Keratinocyte (primary cell): ENCODE data around the gene RNU6-7. TPM values are rescaled to one million over a fixed set of nuclear protein-coding genes. Genes with fewer than 3 reads are reported as not detected.
A peak's percentile ranks its signal among the peaks of the same experiment; 100 is the strongest.

Source experiments
- DNase-seq: peaks from one replicate; pipeline ENCODE4 v3.0.0-alpha.2; 2011; ENCODE audit warnings: low read depth, missing footprints, low spot score
- FAIRE-seq: peaks from 2 replicates; lab custom pipeline; 2011; peaks lifted over from hg19 to GRCh38; lab: Jason Lieb, UNC
- H2AFZ ChIP-seq: 2 replicates; pipeline ENCODE4 v1.6.0; 2012; ENCODE audit warnings: low read length, control low read depth, inconsistent platforms; ENCODE audit not compliant: control insufficient read depth
- H3K27ac ChIP-seq: 2 replicates; pipeline ENCODE4 v1.5.1; 2011; ENCODE audit warnings: low read length; ENCODE audit not compliant: control insufficient read depth, insufficient read depth
- H3K27me3 ChIP-seq: 3 replicates; pipeline ENCODE4 v1.6.0; 2011; ENCODE audit warnings: low read length; ENCODE audit not compliant: control insufficient read depth, insufficient read depth; ENCODE audit errors: extremely low read depth
- H3K36me3 ChIP-seq, 2 experiments: 2 replicates in 1 of 2; 3 replicates in 1 of 2; pipeline ENCODE4 v1.5.1; 2011; ENCODE audit warnings: low read length in 2 of 2, mild to moderate bottlenecking in 1 of 2; ENCODE audit not compliant: control insufficient read depth in 2 of 2, insufficient read depth in 2 of 2; ENCODE audit errors: extremely low read depth in 1 of 2
- H3K4me1 ChIP-seq: 3 replicates; pipeline ENCODE4 v1.5.1; 2011; ENCODE audit warnings: low read length; ENCODE audit not compliant: control insufficient read depth, insufficient read depth; ENCODE audit errors: extremely low read depth
- H3K4me2 ChIP-seq: 3 replicates; pipeline ENCODE4 v1.6.0; 2011; ENCODE audit warnings: low read depth, low read length; ENCODE audit not compliant: control insufficient read depth, insufficient read depth; ENCODE audit errors: extremely low read depth
- H3K4me3 ChIP-seq, 3 experiments: fragments of 200-600 bp in 1 of 3; sonication (generic) in 1 of 3; 2 replicates in 2 of 3; 3 replicates in 1 of 3; pipeline ENCODE4 v1.5.1; 2011 to 2016; ENCODE audit warnings: low read length in 3 of 3, mild to moderate bottlenecking in 3 of 3, control low read depth in 2 of 3, inconsistent platforms in 1 of 3, low read depth in 1 of 3, mixed read lengths in 1 of 3, mixed run types in 1 of 3, moderate library complexity in 1 of 3; ENCODE audit not compliant: control insufficient read depth in 2 of 3, insufficient read depth in 2 of 3; ENCODE audit errors: extremely low read depth in 1 of 3
- H3K79me2 ChIP-seq: 2 replicates; pipeline ENCODE4 v1.6.0; 2012; ENCODE audit warnings: low read length; ENCODE audit not compliant: control insufficient read depth, insufficient read depth
- H3K9ac ChIP-seq: 3 replicates; pipeline ENCODE4 v1.6.0; 2011; ENCODE audit warnings: low read length; ENCODE audit not compliant: control insufficient read depth, insufficient read depth; ENCODE audit errors: extremely low read depth
- H3K9me1 ChIP-seq: 3 replicates; pipeline ENCODE4 v1.6.0; 2011; ENCODE audit warnings: low read length; ENCODE audit not compliant: control insufficient read depth, insufficient read depth; ENCODE audit errors: extremely low read depth
- H3K9me3 ChIP-seq: 2 replicates; pipeline ENCODE4 v1.5.1; 2012; ENCODE audit warnings: low read depth, low read length; ENCODE audit not compliant: control insufficient read depth
- H4K20me1 ChIP-seq: 3 replicates; pipeline ENCODE4 v1.6.0; 2011; ENCODE audit warnings: low read length; ENCODE audit not compliant: control insufficient read depth, insufficient read depth; ENCODE audit errors: extremely low read depth
- CTCF ChIP-seq, 3 experiments: IDR thresholded peaks in 1 of 3; conservative IDR thresholded peaks in 1 of 3; optimal IDR thresholded peaks in 1 of 3; 2 replicates in 2 of 3; 3 replicates in 1 of 3; pipeline versions ENCODE3 to v1.5.1; 2011; ENCODE audit warnings: low read length in 3 of 3, mild to moderate bottlenecking in 3 of 3, moderate library complexity in 2 of 3, control low read depth in 1 of 3, inconsistent platforms in 1 of 3; ENCODE audit not compliant: insufficient read depth in 2 of 3; ENCODE audit errors: extremely low read depth in 1 of 3
- EZH2 ChIP-seq: IDR thresholded peaks from one replicate; pipeline ENCODE4 v1.6.1; 2012; ENCODE audit warnings: inconsistent platforms, mild to moderate bottlenecking, low read length, moderate library complexity
- dilution Hi-C: fragments of 300-500 bp; cut with MboI; formaldehyde crosslinking; loops from one replicate; pipeline ENCODE4 v1.7.0; 2020; ENCODE audit warnings: low sequenced_read_pairs; ENCODE audit not compliant: extremely low pct_ligation_motif_present
- polyA plus RNA-seq, 5 experiments: library from polyadenylated mRNA; depleted of rRNA in 3 of 5; stranded (reverse) in 3 of 5; stranded (forward) in 1 of 5; unstranded in 1 of 5; fragments of >200 nt; gene quantifications; 1 replicate in 1 of 5; 2 replicates in 3 of 5; 3 replicates in 1 of 5; pipeline versions ENCODE4 v1.2.1 to v1.2.3, GENCODE V29; 2011 to 2012; ENCODE audit warnings: missing spikeins in 2 of 5, low read depth in 1 of 5, low replicate concordance in 1 of 5

RNU6-7 gene
- polyA plus RNA-seq, 1 donor (not counting 4 experiments of a cell fraction or from before 2014, with no cell fraction given) = not detected

DNA sequence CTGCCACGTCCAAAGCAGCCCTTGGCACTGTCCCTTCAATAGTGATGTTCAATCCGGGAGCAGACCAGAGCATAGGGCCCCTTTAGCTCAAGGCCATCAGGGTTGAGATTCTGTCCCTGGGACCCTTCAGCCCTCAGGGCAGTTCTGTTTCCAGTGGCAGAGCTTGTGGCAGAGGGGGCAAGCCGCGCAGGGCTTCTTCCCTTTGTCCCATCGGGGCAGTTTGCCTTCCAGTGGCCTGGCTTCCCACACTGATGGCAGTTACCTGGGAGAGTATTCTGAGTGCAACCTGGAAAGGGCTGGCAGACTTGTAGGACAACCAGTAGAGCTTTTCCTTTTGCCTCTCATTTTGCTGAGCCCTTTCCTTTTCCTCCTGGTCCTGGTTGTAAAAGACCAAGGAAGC, 44.9 kb downstream of the RNU6-7 start:
- FAIRE-seq (no peak), DNase-seq (no peak)
- H3K27me3 ChIP-seq = no peaks in the 10 kb centered on the region
- no peaks in the 10 kb centered on the region for H3K9me3 ChIP-seq
- dilution Hi-C loops = no loop called here
- peaks cover 16% of the 10 kb centered on the region for H3K4me1 ChIP-seq
- H3K4me2 ChIP-seq = no peak overlapping the region
- H3K27ac ChIP-seq = no peak overlapping the region
- TF ChIP-seq EZH2 = no peak
- no peak for TF ChIP-seq CTCF (optimal IDR thresholded peaks at IDR 0.05 in 1 of 3, IDR thresholded peaks at IDR 0.05 in 1 of 3, conservative IDR thresholded peaks at IDR 0.05 in 1 of 3; ENCODE audit: extremely low read depth in 1 of 3, insufficient read depth in 2 of 3, low read length in 3 of 3)
- no peaks in the 10 kb centered on the region for H3K9me1 ChIP-seq
- no peak overlapping the region for H3K4me3 ChIP-seq
- no peak overlapping the region for H3K9ac ChIP-seq
- no peaks in the 10 kb centered on the region for H4K20me1 ChIP-seq
- H3K79me2 ChIP-seq = no peaks in the 10 kb centered on the region
- H2AFZ ChIP-seq = no peak overlapping the region
- H3K36me3 ChIP-seq = no peaks in the 10 kb centered on the region

- Histone ChIP-seq H3K9ac (no peak overlapping the region), H3K4me3 (no peak overlapping the region), H4K20me1 (no peaks in the 10 kb centered on the region), H3K4me1 (peaks cover 20% of the 10 kb centered on the region), H3K79me2 (no peaks in the 10 kb centered on the region), H3K27me3 (no peaks in the 10 kb centered on the region), H2AFZ (peak overlapping the region; percentile 21), H3K4me2 (peak overlapping the region; percentile 60), H3K36me3 (no peaks in the 10 kb centered on the region), H3K9me1 (no peaks in the 10 kb centered on the region), H3K27ac (no peak overlapping the region), H3K9me3 (no peaks in the 10 kb centered on the region)
- FAIRE-seq (no peak), DNase-seq (no peak)
- dilution Hi-C loops = no loop called here
- TF ChIP-seq EZH2 = no peak
- TF ChIP-seq CTCF (optimal IDR thresholded peaks at IDR 0.05 in 1 of 3, IDR thresholded peaks at IDR 0.05 in 1 of 3, conservative IDR thresholded peaks at IDR 0.05 in 1 of 3; ENCODE audit: extremely low read depth in 1 of 3, insufficient read depth in 2 of 3, low read length in 3 of 3) = no peak
These were observed 47.5 kb downstream of the RNU6-7 start for GRCh38 chr14:32249371-32249770.
